ENCODE results near the gene SUGP1.
"Not testable (repeated sequence)": the region's sequence is repeated elsewhere in the genome, so short reads cannot be mapped to it uniquely, and the experiment has no call there.

Gene SUGP1

DNA sequence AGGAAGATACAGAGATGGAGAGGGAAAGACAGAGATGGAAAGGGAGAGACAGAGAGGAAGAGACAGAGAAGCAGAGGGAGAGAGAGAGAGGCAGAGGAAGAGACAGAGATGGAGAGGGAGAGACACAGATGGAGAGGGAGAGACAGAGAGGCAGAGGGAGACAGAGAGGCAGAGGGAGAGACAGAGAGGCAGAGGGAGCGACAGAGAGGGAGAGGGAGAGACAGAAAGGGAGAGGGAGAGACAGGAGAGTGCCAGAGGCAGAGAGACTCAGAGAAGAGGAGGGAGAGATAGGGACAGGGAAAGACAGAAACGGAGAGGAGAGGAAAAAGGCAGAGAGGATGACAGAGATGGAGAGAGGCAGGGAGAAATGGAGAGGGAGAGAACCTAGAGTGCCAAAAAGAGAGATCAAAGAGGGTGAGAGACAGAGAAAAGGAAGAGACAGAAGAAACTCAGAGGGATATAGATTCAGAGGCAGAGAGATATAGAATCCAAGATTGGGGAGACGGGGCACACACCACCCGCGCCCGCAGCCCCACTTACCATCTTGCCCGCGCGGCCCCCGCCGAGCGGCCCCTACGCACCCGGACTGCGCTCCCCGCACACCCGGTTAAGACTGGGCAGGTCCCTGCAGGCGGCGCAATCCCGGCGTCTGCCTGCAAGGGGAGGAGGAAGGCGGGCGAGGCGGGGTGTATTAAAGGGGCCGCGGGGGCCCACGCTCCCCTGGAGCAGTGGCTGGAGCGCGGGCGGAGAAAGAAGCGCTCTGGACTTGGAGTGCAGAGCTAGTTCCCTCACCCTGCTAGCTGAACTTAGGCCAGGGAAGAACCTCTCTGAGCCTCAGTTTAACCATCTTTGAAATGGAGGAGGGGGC, 57.9 kb downstream of the SUGP1 start:
- DNase-seq (ENCODE audit: low read depth in 2 of 2) = no peak

DNA sequence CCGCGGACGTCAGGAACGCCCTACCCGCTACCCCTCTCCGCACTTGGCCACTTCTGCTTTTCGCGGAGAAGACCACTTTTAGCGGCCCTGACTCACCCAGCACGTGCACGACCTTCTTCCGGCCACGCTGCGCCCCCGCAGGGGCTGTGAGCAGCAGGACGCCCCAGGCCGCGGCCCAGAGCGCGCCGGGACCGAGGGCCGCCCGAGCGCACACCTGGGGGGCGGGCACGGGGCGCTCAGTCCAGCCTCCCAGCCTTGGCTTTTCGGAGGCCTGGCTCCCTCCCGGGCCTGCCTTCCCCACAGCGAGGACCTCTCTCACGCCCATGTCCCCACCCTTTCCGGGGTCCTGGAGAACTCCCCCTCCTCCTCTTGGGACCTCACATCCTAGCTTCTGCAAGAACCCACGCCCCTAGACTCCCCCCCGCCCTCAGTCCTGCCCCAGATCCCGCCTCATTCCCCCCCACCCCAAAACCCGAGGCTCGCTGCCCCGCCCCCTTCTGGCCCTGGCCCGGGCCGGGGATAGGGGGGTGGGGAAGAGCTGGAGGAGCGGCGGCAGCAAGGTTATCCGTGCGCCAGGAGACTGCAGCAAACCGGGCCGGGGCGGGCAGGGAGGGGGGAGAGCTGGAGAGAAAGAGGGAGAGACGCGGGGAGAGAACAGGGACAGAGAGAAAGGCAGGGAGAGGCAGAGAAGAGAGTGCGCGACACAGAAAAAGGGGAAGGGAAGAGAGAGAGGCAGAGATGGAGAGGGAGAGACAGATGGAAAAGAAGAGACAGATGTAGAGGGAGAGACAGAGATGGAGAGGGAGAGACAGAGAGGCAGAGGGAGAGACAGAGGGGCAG, 58.7 kb downstream of the SUGP1 start:
- no peak for DNase-seq (ENCODE audit: low read depth in 2 of 2)

DNA sequence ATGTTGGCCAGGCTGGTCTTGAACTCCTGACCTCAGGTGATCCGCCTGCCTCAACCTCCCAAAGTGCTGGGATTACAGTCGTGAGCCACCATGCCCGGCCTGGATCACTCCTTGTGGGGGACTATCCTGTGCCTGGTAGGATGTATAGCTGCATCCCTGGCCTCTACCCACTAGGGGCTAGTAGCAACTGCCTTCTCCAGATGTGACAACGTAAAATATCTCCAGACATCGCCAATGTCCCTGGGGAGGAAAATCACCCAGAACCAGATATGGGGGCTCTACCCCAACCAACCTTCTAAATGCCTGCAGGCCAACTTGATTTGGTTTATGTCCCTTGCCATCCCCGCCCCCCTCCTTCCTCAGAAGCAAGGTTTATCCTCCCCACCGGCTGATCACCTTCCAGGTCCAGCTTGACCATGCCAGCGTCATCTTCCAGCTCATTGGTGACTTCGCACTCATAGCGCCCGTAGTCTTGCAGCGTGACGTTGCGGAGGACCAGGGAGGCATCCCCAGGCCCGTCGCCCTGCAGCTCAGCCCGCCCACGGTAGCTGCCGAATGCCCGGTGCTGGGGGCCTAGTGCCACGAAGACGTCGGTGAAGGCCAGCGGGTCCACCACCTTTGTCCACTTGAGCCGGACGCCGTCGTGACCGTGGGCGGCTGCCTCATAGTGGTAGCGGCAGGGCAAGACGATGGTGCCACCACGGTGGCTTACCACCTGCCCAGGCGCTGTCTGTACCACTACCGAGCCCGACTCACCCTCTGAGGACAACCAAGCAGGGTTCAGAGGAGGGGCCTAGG, 59.7 kb downstream of the SUGP1 start:
- DNase-seq (ENCODE audit: low read depth in 2 of 2) = no peak

DNA sequence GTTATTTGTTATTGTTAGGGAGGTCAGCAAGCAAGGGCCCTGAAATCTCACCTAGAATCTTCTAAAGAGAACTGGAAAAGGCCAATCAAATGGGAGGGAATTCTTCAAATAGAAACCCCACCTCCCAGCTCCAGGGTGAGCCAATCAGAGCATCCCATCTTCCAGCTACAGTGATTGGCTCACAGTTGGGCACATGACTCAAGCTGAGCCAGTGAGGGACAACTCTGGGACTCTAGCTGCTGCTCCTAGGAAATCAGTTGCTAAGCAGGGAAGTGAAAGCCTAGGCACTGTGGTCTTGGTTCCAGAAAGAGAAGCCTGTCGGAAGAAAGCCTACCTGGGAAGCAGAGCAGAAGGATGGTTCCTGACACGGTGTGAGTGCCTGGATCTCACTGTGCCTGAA, 60.6 kb downstream of the SUGP1 start:
- no peak for DNase-seq (ENCODE audit: low read depth in 2 of 2)

DNA sequence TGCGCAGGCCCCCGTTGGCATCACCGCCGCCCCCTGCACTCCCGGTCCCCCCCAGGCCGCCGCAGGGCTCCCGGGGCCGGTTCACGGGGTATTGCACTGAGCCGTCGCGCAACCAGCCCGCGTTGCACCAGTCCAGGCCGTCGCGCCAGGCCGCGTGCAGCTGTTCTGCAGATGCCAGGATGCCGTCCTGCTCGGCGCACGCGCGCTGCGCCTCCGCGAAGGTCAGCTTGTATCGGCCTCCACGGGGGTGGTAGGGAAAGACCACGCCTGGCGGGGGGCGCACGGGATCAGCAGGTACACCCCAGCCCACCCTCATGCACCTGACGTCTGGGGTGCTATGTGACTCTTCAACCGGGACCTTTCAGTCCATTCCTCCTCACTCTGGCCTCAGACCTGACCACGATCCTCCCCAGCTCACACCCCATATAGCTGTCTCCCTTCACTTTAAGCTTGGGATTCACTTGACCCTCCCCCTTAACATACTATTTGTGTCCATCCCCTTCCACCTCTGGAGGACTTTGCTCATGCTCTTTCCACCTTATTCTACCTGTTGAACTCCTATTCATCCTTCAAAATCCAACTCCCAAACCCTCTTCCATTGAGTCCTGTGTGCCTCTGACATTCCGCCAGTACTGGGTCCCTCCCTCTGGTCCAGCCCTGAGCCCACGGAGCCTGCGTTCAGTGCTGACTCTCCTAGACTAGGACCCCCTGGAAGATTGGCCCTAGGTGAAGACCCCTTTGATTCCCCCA, 61.5 kb downstream of the SUGP1 start:
- no peak for DNase-seq (ENCODE audit: low read depth in 2 of 2)

DNA sequence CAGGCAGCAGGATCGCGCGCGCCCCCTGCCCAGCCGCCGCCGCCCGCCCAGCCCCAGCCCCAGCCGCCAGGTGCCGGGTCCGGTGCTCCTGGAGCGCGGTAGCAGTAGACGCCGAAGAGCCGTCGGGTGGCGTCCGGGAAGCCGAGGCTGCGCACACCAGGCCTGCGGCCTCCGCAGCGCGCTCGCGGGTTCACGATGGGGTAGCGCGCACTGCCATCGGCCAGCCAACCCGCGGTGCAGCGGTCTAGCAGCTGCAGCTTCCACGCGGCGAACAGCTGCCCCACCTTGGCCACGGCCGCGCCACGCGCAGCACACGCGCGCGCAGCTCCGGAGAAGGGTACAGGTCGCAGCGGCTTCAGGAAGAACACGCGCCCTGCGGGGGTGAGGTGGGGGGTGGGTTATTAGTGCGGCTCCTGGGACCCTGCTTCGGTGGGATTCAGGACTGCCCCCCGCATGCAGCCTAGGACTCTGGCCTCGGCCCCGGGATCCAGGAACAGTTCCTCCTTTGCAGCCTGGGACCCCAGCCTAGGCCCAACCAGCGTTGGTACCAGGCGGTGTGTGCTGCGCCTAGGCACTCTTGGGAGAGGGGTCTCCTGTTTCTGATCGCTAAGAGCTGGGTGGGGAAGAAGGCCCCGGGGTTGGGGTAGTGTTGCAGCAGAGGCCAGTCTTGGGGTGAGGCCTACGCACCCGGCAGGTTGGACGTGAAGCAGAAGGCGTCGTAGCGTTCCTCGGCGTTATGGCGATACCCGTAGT, 62.3 kb downstream of the SUGP1 start:
- no peak for DNase-seq (ENCODE audit: low read depth in 2 of 2)

DNA sequence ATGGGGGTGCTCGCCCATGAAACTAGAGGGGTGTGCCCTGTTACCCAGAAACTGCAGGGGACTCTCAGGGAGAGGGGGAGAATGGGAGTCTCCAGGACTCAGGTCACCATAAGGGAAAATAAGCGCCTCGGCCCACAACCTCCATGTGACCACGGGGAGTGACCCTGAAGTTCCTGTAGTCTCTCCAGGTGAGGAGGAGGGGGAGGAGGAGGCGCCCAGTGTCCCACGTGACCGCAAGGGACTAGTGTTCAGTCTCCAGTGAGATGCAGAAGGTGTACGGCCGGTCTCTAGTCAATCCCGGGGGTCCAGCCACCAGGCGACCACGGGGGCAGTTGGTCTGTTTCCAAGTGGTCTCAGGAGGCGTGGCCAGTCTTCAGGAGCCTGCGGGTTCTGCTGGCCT, 63.2 kb downstream of the SUGP1 start:
- no peak for DNase-seq (ENCODE audit: low read depth in 2 of 2)

DNA sequence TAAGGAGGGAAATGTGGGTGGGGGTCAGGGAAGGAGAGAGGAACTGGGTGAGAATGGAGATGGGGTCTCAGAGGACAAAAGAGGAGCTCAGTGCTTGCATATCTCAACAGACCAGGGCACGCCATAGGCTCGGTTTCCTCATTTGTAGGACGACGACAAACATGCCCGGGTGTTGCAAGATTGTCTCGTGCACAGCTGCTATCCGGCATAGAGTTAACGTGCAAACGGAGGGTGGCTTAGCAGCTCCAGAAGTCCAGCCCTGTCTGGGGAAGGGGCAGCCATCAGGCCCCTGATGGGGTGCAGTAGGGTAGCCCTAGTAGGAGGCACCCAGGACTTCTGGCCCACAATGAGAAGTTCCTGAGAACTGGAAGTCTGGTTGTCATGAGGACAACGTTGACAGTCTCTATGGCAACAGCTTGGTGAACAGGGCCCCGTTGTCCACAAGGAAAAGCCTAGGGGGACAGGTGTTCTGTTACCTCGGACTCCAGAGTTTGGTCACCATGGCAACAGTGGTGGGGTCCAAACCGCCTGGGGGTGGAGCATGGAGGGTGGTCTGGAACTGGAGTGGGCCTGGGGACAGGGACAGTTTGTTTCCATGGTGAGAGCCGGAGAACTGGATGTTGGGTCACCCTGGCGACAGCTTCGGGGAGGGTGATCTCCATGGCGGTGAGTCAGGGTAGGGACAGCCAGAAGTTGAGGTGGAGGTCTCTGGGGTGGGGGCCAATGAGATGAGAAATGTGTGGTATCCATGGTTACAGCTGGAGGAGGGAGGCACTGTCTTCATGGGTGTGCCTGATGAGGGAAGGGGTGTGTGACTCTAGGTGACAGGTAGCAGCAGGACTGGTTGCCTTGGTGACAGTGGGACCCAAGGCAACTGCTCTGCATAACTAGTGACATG, 64.0 kb downstream of the SUGP1 start:
- no peak for DNase-seq (ENCODE audit: low read depth in 2 of 2)

DNA sequence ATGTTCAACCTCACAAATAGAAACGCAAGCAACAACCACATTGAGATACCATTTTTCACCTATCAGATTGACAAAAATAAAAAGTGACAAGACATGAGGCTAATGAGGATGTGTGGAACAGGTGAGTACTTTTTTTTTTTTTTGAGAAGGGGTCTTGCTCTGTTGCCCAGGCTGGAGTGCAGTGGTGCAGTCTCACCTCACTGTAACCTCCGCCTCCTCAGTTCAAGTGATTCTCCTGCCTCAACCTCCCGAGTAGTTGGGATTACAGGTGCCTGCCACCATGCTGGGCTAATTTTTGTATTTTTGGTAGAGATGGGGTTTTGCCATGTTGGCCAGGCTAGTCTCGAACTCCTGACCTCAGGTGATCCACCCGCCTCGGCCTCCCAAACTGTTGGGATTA, 66.9 kb downstream of the SUGP1 start:
- not testable (repeated sequence) for DNase-seq (ENCODE audit: low read depth in 2 of 2)

DNA sequence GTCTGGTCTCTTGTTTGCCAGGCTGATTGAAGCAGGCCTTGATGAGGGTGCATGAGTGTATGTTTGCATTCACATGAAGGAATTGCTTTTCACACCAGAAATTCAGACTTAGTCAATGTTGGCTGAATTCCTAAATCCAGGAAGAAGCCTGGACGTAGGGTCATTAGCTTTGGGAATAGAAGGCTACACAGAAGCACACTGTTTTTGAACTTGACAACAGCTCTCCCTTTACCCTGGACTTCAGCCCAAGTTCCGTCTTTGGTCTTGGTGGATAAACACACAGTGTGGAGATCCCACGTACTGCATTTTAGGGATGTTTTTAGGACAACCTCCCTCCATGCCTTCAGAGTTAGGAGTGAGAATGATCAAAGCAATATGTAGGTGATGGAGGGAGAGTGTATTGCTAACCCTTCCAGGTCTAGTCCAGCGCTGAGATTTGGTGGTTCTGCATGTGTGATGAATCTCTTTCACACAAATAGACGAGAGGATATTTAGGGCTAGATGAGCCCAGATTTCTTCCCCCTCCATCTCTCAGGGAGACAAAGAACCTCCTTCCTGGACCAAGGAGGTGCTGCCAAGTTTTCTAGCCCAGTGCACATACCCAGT, 70.0 kb downstream of the SUGP1 start:
- no peak for DNase-seq (ENCODE audit: low read depth in 2 of 2)

DNA sequence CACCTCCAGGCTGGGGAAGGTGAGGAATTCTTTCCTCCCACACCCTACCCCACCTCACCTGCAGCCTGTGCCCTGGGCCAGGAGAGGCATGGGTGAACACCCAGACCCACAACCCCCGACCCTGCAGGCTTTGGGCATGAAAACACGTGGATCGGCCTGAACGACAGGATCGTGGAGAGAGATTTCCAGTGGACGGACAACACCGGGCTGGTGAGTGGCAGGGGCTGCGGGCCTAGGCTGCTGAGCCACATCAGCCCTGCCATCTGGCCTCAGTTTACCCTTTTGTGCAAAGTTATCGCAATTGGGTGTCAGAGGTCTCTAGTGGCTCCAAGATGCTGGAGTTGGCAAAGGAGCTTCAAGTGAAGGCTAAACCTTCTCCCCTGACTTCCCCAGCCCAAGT, 79.8 kb downstream of the SUGP1 start:
- DNase-seq (ENCODE audit: low read depth in 2 of 2) = no peak

DNA sequence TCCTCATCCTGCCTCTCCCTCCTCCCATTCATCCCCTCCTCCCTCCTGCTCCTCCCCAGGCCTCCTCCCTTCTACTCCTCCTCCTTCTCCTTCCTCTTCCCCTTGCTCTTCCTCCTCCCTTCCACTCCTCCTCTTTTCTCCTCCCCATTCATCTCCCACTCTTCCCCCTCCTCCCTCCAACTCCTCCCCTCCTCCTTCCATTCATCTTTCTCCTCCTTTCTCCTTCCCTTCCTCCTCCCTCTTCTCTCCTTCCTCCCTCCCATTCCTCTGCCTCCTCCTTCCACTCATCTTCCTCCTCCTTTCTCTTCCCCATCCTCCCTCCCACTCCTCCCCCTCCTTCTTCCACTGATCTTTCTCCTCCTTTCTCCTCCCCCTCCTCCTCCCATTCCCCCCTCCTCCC, 80.6 kb downstream of the SUGP1 start:
- DNase-seq (ENCODE audit: low read depth in 2 of 2) = no peak

DNA sequence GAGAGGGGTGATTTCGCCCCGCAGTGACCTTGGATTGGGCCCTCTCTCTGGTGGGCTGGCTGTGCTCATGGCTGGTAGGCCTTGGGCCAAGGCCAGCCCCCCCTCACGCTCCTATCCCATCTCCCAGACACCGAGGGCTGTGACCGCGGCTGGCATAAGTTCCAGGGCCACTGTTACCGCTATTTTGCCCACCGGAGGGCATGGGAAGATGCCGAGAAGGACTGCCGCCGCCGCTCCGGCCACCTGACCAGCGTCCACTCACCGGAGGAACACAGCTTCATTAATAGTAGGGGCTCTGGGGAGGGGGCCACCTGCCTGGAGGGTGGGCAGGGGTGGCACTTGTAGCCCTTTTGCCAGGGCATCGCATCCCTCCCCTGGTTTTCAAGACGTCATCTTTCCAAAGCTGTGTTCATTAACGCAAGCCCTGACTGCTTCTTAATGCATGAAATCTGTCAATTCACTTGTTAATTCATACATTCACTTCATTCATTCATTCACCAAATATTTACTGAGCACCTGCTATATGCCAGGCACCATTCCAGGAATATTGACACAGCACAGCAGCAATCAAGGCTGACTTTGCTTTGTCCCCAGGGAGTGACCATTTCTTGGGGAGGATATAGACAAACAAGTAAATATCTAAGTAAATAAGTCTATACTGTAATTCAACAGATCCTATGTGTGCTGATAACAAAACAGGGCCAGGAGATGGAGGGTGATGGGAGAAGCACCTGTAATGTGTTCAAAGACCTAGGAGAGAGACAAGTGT, 82.0 kb downstream of the SUGP1 start:
- DNase-seq (ENCODE audit: low read depth in 2 of 2) = no peak

DNA sequence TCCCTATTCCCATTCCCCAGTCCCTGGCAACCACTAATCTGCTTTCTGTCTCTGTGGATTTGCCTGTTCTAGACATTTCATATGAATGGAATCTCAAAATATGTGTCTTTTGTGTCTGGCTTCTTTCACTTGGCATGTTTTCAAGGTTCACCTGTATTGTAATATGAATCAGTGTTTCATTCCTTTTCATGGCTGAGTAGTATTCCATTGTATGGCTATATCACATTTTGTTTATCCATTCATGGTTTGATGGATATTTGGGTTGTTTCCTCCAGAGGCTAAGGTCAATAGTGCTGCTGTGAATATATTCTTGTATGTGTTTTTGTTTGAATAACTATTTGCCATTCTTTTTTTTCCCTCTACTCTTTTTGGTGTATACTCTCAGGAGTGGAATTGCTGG, 84.1 kb downstream of the SUGP1 start:
- no peak for DNase-seq (ENCODE audit: low read depth in 2 of 2)

DNA sequence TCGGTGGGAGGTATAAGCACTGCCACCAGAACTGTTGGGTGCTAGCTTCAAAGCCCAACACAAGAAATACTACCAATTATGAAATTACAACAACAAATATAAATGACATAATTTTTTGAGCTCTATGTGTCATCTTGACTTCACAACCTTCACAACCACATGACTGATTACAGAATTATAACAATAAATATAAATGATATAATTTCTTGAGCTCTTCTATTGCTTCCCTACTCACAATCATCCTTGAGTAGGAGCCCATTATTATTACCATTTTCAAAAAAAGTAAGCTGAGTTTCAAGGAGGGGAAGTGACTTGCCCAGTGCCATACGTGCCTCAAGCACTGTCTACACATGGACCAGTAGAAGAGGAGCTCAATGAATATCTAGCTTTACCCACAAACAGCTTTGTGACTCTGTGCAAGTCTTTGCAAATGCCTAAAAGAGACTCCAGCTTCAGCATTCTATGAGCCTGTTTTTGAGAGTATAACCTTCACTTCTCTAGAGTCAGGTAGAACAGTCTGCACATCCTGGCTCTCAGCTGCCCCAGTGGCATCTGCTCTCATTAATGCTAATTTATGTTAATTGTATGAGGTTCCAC, 86.0 kb downstream of the SUGP1 start:
- DNase-seq (ENCODE audit: low read depth in 2 of 2) = no peak

DNA sequence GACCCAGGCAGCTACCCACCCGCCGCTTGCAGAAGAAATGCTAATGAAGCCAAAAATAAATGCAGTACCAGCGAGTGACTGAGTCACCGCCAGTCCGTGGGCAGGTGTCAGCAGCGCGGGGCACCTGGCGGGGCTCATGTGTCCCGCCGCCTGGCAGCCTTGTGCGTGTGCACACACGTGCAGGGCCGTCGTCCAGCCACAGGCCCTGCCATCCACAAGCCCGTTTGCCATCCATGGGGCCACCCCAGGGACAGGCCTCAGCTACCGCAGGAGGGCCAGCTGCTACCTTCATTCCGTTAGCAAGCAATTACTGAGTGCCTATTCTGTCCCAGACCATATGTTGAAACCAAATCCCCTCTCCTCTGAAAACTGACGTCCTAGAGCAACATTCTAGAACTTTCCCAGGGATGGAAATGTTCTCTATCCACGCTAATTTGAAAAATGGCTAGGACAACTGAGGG, 88.0 kb downstream of the SUGP1 start:
- DNase-seq (ENCODE audit: low read depth in 2 of 2) = no peak

DNA sequence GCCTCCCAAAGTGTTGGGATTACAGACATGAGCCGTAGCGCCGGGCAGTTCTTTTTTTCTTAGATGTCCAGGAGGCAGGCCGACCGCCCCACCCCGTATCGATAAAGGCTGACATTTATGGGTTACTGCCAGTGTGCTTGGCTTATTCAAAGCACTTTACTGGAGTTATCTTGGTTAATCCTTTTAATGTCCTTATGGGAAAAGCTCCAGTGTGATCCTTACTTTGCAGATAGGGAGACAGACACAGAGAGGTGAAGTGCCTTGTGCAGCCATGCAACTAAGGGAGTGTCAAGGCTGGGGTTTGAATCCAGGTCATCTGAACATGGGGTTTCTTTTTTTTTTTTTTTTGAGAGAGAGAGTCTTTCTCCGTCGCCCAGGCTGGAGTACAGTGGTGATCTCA, 89.3 kb downstream of the SUGP1 start:
- DNase-seq (ENCODE audit: low read depth in 2 of 2) = no peak

DNA sequence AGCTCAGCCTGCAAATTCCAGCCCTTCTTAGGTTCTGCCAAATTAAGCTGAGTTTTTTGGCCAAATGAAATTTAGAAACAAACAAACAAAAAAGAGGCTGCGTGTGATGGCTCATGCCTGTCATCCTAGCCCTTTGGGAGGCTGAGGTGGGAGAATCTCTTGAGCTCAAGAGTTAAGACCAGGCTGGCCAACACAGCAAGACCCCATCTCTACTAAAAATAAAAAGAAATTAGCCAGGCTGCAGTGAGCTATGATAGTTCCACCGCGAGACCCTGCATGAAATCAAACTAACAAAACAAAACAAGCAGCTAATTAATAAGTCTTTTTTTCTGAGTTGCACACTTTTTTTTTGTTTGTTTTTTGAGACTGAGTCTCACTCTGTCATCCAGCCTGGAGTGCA, 90.6 kb downstream of the SUGP1 start:
- no peak for DNase-seq (ENCODE audit: low read depth in 2 of 2)
